Measurements from ENCODE around the gene RBM33.
A peak's percentile ranks its signal among the peaks of the same experiment; 100 is the strongest.

Gene RBM33

GRCh38 chr7:155809332-155809946, 165.0 kb downstream of the RBM33 start:
- Histone ChIP-seq H3K4me3 (ENCODE audit: low read length) (peak overlapping the region; percentile 59), H3K27me3 (ENCODE audit: control insufficient read depth, insufficient read depth, low read length) (peaks cover 39% of the 10 kb centered on the region), H3K36me3 (ENCODE audit: control insufficient read depth, insufficient read depth, low read length) (no peaks in the 10 kb centered on the region), H3K9ac (ENCODE audit: low read length) (no peak overlapping the region), H3K4me1 (ENCODE audit: control insufficient read depth, insufficient read depth, low read length) (peaks cover 4% of the 10 kb centered on the region), H3K27ac (ENCODE audit: low read depth, low read length) (no peak overlapping the region)

- H3K4me3 ChIP-seq (ENCODE audit: low read length) = peak overlapping the region; percentile 29
- no peaks in the 10 kb centered on the region for H3K36me3 ChIP-seq (ENCODE audit: control insufficient read depth, insufficient read depth, low read length)
- H3K27ac ChIP-seq (ENCODE audit: low read depth, low read length) = no peak overlapping the region
- H3K4me1 ChIP-seq (ENCODE audit: control insufficient read depth, insufficient read depth, low read length) = peaks cover 4% of the 10 kb centered on the region
- no peak overlapping the region for H3K9ac ChIP-seq (ENCODE audit: low read length)
- peaks cover 39% of the 10 kb centered on the region for H3K27me3 ChIP-seq (ENCODE audit: control insufficient read depth, insufficient read depth, low read length)
Observed at GRCh38 chr7:155809947-155810769, 165.7 kb downstream of the RBM33 start.

GRCh38 chr7:155810770-155811559, 166.5 kb downstream of the RBM33 start:
- H3K4me3 ChIP-seq (ENCODE audit: low read length) = no peak overlapping the region
- peaks cover under 1% of the 10 kb centered on the region for H3K4me1 ChIP-seq (ENCODE audit: control insufficient read depth, insufficient read depth, low read length)
- H3K27me3 ChIP-seq (ENCODE audit: control insufficient read depth, insufficient read depth, low read length) = peaks cover 45% of the 10 kb centered on the region
- H3K36me3 ChIP-seq (ENCODE audit: control insufficient read depth, insufficient read depth, low read length) = no peaks in the 10 kb centered on the region
- no peak overlapping the region for H3K27ac ChIP-seq (ENCODE audit: low read depth, low read length)
- no peak overlapping the region for H3K9ac ChIP-seq (ENCODE audit: low read length)

DNA sequence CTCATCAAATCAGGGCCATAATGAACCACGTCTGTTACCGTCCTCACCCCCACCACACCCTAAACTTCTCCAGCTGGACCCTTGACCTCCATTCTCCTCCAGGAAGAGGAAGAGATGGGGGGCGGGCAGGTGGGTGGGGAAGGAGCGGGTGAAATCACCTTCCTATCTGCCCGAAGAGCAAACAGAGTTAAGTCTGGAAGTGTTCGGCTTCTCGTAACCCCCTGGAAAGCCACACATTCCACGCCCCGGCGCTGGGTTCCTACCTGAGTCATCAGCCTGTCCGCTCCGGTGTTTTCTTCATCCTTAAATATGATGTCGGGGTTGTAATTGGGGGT, 167.1 kb downstream of the RBM33 start:
- Histone ChIP-seq H3K27me3 (ENCODE audit: control insufficient read depth, insufficient read depth, low read length) (peaks cover 47% of the 10 kb centered on the region), H3K36me3 (ENCODE audit: control insufficient read depth, insufficient read depth, low read length) (no peaks in the 10 kb centered on the region), H3K9ac (ENCODE audit: low read length) (no peak overlapping the region), H3K4me3 (ENCODE audit: low read length) (no peak overlapping the region), H3K4me1 (ENCODE audit: control insufficient read depth, insufficient read depth, low read length) (no peaks in the 10 kb centered on the region), H3K27ac (ENCODE audit: low read depth, low read length) (no peak overlapping the region)

DNA sequence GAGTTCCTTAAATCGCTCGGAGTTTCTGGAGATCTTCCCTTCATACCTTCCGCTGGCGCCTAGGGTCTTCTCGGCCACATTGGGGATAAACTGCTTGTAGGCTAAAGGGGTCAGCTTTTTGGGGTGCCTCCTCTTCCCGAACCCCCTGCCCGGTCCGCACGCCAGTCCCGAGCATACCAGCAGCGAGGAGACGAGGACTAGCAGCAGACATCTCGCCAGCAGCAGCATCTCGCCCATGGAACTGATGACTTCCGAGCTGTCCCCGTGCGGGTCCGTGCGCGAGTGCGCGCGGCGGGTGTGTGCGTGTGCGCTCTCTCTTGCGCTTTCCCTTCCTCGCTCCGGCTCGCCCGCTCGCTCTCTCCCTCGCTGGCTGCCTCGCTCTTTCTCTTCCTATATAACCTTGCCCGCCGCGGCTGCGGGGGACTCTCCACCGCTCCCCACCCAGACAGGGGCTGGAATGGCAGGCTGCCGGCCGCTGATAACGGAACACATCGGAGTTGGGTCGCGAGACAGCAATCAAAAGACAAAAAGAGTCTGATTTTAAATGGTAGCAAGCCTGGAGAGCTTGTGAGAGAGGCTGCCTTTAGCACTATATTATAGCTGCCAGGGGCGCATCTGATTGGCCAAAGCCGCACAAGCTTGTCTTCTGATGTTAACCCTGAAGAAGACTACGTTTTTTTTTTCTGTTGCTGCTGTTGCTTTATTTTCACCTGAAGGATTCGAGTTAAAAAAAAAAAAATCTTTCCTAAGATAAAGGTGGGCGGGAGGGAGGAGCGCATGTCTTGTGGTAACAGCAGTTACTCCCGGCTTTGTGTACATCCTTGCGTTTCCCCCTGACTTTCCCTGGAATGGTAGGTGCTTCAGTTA, 167.7 kb downstream of the RBM33 start, which contains the start of gene SHH:
SHH (minus strand) TSS at position 569 of the 867 bp plus-strand sequence; CDS start at position 228, 341 bp downstream.
- Histone ChIP-seq H3K4me3 (ENCODE audit: low read length) (peak within 1 kb of the TSS; percentile 12), H3K9ac (ENCODE audit: low read length) (no peak within 1 kb of the TSS), H3K36me3 (ENCODE audit: control insufficient read depth, insufficient read depth, low read length) (no peaks in the 10 kb centered on the region), H3K27me3 (ENCODE audit: control insufficient read depth, insufficient read depth, low read length) (peaks cover 47% of the 10 kb centered on the region), H3K4me1 (ENCODE audit: control insufficient read depth, insufficient read depth, low read length) (no peaks in the 10 kb centered on the region), H3K27ac (ENCODE audit: low read depth, low read length) (no peak within 1 kb of the TSS)

DNA sequence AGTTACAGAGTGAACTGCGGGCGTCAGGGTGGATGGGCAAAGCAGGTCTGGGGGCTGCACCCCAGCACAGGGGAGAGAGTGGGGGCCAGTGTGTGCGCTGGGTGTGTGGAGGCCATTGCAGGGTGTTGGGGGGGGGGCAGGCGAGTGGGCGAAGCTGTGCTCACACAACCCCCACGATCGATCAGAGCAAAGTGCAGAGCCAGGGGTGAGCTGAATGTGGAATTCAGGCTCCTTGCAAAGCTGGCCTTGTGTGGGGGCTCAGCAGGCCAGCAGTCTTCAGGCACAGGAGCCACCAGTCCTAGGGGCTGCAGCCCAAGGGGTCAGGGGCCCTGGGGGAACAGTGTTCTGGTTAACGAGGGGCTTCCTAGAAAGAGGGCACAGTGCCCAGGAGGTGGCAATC, 168.7 kb downstream of the RBM33 start:
- Histone ChIP-seq H3K27ac (ENCODE audit: low read depth, low read length) (no peak overlapping the region), H3K4me1 (ENCODE audit: control insufficient read depth, insufficient read depth, low read length) (no peaks in the 10 kb centered on the region), H3K9ac (ENCODE audit: low read length) (no peak overlapping the region), H3K36me3 (ENCODE audit: control insufficient read depth, insufficient read depth, low read length) (no peaks in the 10 kb centered on the region), H3K27me3 (ENCODE audit: control insufficient read depth, insufficient read depth, low read length) (peaks cover 41% of the 10 kb centered on the region), H3K4me3 (ENCODE audit: low read length) (no peak overlapping the region)

DNA sequence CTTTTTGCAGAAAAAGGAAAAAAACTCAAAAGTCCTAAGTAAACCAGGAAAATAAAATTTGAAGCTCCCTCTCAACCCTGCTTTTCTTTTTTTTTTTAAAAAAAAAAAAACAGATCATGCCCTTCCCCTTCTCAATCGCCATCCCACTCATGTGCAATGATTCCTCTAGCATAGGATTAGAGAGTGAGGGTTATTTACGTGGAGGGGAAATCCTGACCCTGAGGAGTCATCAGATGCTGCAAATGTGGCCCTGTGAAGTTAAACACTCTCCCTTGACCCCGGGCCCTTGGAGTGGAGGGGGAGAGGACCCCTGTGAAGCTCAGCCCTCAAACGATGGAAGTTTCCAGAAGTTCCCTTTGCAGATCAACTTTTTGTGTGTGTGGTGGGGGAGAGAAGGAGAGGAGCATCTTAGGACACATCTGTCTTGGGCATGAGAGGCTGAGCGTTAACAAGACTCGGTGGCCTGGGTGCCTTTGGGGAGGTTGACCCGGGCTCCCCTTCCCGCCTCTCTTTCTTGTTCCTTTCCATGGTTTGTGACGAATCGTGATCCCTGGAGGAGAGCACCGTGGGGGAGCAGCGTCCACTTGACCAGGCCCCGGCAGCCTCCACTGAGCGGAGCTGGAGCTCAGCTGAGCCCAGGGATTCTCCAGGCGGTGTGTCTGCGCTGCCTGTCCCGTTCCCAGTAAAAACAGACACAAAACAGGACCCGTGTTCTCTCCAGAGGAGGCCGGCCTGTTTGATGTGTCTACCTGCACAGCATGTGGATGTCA, 169.3 kb downstream of the RBM33 start:
- H3K4me3 ChIP-seq (ENCODE audit: low read length) = no peak overlapping the region
- H3K9ac ChIP-seq (ENCODE audit: low read length) = no peak overlapping the region
- H3K36me3 ChIP-seq (ENCODE audit: control insufficient read depth, insufficient read depth, low read length) = no peaks in the 10 kb centered on the region
- no peak overlapping the region for H3K27ac ChIP-seq (ENCODE audit: low read depth, low read length)
- H3K4me1 ChIP-seq (ENCODE audit: control insufficient read depth, insufficient read depth, low read length) = no peaks in the 10 kb centered on the region
- peaks cover 41% of the 10 kb centered on the region for H3K27me3 ChIP-seq (ENCODE audit: control insufficient read depth, insufficient read depth, low read length)

- peaks cover 38% of the 10 kb centered on the region for H3K27me3 ChIP-seq (ENCODE audit: control insufficient read depth, insufficient read depth, low read length)
- H3K4me1 ChIP-seq (ENCODE audit: control insufficient read depth, insufficient read depth, low read length) = no peaks in the 10 kb centered on the region
- no peak overlapping the region for H3K27ac ChIP-seq (ENCODE audit: low read depth, low read length)
- no peak overlapping the region for H3K4me3 ChIP-seq (ENCODE audit: low read length)
- H3K36me3 ChIP-seq (ENCODE audit: control insufficient read depth, insufficient read depth, low read length) = no peaks in the 10 kb centered on the region
- H3K9ac ChIP-seq (ENCODE audit: low read length) = no peak overlapping the region
Observed at GRCh38 chr7:155814316-155815276, 170.1 kb downstream of the RBM33 start.

GRCh38 chr7:155815332-155816191, 171.1 kb downstream of the RBM33 start:
- H3K36me3 ChIP-seq (ENCODE audit: control insufficient read depth, insufficient read depth, low read length) = no peaks in the 10 kb centered on the region
- H3K4me1 ChIP-seq (ENCODE audit: control insufficient read depth, insufficient read depth, low read length) = no peaks in the 10 kb centered on the region
- H3K9ac ChIP-seq (ENCODE audit: low read length) = no peak overlapping the region
- H3K27me3 ChIP-seq (ENCODE audit: control insufficient read depth, insufficient read depth, low read length) = peaks cover 30% of the 10 kb centered on the region
- H3K4me3 ChIP-seq (ENCODE audit: low read length) = no peak overlapping the region
- no peak overlapping the region for H3K27ac ChIP-seq (ENCODE audit: low read depth, low read length)

DNA sequence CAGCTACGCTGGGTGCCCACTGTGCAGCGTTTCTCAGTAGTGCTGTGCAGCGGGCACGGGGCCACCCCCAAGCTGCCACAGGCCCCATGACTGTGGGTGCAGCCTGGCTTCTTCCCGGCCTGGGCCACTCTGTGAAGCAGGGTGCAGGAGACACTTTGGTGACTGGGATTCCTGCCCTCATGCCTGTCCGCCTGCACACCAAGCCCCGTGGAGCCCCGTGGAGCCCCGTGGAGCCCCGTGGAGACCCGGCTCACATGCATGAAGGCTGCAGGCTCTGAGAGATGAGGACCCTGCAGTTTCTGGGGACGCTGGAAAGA, 171.7 kb downstream of the RBM33 start:
- H3K4me3 ChIP-seq (ENCODE audit: low read length) = no peak overlapping the region
- no peak overlapping the region for H3K27ac ChIP-seq (ENCODE audit: low read depth, low read length)
- H3K4me1 ChIP-seq (ENCODE audit: control insufficient read depth, insufficient read depth, low read length) = no peaks in the 10 kb centered on the region
- H3K9ac ChIP-seq (ENCODE audit: low read length) = no peak overlapping the region
- H3K36me3 ChIP-seq (ENCODE audit: control insufficient read depth, insufficient read depth, low read length) = no peaks in the 10 kb centered on the region
- H3K27me3 ChIP-seq (ENCODE audit: control insufficient read depth, insufficient read depth, low read length) = peaks cover 24% of the 10 kb centered on the region
